Stimulated activated CD4-positive, alpha-beta T cell treated with anti-CD3 and anti-CD28 coated beads, TNF-alpha, amount 100 ng/mL, for 1 hour (primary cell): ENCODE measurements around the gene TNPO2.
"Not testable (repeated sequence)": the region's sequence is repeated elsewhere in the genome, so short reads cannot be mapped to it uniquely, and the experiment has no call there.

Experiments
- DNase-seq, 3 donors: peaks; one replicate each; pipeline ENCODE4 v3.0.0-alpha.2; 2020; ENCODE audit warnings: low read depth in 3 of 3, low spot score in 1 of 3

TNPO2 gene

DNA sequence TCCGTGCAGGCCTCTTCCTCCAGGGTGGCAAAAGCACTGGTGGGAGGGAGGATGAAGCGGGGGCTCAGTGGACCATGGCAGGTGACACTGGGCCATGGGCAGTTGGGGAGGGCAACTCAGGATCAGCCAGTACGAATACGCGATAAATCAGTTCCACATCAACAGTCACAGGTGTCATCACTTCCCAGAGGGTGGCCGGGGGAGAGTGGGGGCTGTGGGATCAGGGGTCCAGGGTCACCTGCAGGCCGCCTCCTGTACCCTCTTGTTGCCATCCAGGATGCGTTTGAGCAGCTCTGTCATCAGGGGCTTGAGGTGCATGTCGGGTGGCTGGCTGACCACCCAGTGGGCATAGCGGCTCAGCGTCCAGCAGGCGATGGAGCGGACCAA lies 17.4 kb downstream of the TNPO2 start:
- no peak for DNase-seq

DNA sequence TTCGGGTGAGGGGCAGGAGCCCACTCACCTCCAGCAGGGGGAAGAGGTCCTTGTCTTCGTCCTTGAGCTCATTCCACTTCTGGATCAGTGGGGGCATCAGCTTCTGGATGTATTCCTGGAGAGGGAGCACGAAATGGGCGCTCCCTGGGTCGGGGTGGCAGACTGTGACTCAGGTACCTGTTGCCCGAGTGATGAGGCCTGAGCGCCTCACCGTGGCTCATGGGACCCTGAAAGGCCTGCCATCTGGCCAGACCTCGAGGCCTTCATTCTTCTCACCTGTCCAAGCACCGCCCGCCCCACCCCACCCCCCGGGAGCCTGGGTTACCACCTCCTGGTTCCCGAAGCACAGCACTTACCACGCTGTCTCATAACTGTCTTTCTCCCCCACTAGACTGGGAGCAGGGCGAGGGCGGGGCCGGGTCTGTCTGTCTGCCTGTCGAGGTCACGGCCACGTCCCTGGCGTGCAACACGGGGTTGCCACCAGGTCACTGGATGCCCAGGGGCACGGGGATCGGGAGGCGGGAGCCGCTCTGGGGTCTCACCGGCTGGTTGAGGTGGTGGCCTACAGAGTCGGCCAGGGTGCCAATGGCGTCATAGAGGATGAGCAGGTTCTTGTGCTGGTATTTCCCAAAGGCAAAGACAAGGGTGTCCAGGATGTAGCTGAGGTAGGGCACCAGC lies 17.9 kb downstream of the TNPO2 start:
- no peak for DNase-seq

DNA sequence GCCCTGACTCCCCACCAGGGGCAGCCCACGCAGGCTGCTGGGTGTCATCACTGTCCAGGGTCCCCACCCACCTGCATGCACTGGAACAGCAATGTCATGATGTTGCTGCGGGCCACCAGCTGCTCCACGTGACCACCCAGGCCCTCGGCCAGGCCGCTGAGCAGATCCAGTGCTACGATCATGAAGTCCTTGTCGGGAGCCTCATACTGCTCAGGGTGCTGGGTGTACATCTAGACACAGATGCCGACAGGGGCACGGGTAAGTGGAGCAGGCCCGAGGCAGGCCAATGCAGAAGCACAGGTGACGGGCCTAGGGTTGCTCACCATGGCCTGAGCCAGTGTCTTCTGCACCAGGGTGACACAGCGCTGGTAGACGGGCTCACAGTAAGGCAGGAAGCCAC lies 18.6 kb downstream of the TNPO2 start:
- no peak for DNase-seq

DNA sequence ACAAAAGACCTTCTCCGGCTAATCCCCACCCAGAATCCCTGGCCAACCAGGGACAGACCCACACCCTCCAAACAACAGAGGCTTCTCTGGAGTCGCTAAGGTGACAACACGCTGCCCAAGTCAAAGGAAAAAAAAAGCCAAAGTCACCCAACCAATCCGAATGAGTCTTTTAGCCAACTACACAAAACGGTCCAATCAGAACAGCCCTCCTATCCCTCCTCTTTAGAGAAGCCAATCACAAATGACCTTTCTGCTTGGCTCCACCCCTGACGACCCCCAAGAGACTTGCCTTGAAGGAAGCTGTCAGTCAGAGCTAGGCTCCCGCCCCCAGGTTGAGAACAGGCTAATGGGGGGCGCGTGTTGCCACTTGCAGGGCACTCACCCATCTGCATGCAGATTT lies 20.7 kb downstream of the TNPO2 start:
- no peak for DNase-seq

DNA sequence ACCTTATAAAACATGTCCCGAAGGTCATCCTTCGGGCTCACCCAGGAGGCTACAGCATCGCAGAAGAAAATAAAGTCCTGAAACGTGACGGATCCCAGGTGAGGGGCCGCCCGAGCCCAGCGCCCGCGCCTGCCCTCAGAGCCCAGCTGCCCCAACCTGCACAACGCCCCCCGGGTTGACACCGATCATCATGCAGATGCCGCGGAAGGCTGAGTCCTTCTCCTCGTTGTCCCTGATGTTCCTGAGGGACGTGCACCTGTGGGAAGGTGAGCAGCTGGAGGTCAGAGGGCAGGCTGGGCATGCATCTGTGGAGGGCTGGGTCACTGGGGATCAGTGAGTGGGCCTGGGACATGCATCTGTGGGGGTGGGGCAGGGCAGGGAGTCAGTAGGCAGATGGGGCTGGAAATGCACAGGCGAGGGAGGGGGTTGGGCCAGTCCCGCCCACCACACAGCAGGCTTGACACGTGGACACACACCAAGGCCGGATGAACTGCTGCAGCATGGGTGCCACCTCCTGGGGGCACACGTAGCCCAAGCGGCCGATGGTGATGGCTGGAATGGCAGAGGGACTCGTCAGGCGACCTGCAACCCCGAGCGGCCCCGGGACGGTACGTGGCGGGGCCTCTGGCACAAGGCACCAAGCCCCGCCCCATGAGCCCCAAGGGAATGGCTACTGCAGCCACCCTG lies 22.0 kb downstream of the TNPO2 start:
- DNase-seq, result no peak

DNA sequence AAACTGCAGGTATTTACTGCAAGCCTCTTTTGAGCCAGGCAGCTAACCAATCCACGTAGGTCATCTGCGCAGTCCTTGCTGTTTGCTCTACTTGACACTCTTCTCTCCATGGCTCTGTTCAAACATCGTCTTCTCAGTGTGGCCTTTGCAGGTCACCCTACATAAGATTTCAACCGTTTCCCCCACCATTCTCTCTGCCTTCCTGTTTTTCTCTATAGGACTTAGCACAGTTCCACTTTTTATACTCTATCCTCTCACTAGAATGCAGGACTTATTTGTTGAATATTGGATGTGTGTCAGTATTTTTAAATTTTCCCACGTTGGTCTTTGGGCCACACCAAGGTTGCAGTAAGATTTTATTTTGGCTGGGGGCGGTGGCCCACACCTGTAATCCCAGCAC lies 25.6 kb downstream of the TNPO2 start:
- DNase-seq, result no peak

DNA sequence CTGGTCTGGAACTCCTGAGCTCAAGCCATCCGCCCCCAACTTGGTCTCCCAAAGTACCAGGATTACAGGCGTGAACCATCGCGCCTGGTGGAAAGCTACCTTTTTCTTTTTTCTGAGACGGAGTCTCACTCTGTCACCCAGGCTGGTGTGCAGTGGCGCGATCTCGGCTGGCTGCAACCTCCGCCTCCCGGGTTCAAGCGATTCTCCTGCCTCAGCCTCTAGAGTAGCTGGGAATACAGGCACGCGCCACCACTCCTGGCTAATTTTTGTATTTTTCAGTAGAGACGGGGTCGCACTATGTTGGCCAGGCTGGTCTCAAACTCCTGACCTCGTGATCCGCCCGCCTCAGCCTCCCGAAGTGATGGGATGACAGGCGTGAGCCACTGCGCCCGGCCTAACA lies 26.3 kb downstream of the TNPO2 start:
- DNase-seq, result not testable (repeated sequence)

DNA sequence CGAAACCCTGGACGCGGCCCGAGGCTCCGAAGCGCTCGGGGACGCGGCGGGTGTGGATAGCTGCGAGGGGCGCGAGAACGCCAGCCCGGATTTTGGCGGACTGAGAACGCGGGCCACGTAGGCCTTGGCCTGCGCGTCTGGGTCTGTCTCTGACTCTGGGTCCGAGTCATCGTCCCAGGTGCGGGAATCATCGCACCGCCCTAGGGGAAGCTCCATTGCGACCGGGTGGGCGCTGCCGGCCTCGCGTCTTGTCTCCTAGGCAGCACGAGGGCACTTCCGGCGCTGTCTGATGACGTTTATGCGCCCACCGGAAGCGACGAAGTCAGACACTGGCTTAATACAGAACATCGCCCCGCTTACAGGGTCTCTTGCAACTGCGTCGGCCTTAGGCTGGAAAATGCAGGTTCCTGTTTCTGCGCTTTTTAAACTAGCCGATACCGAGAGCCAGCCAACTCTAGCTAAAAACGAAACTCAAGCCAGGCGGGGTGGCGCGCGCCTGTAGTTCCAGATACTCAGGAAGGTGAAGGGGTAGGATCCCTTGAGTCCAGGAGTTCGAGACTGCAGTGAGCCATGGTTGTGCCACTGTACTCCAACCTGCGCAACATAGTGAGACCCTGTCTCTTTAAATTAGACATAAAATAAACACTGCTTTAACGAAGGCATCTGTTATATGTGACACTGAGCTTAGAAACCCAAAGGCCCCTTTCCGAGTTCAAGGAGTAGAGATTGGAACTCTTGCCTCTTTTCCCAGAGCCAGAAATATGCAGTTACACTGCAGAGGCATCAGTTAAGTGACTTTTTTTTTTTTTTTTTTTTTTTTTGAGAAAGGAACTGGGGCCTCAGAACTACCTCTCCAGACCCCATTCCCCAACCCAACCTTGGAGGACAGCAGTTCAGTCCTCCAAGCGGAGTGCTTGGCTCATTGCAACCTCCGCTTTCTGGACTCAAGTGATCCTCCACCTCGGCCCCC lies 27.1 kb downstream of the TNPO2 start, which contains the start of gene FBXW9:
FBXW9 (minus strand) TSS at position 266 of the 970 bp plus-strand sequence; CDS start at position 216, 50 bp downstream.
- DNase-seq, result peak; percentile 90 to 99 (median 91)

DNA sequence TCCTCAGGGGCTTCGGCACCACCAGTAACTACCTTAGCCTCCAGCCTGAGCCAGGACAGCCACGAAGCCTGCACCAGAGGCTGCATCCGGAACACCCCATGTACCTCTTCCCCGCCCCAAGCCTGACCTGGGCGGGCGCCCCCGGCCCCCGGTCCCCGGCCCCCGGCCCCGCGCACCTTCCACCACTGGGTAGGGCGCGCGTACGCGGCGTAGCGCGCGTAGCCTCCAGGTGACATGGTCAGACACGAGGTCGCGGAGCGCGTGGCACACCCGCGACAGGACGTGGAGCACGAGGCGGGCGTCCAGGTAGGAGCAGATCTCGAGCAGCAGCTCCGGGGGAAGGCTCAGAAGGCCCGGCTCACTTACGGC lies 27.8 kb downstream of the TNPO2 start:
- no peak for DNase-seq

DNA sequence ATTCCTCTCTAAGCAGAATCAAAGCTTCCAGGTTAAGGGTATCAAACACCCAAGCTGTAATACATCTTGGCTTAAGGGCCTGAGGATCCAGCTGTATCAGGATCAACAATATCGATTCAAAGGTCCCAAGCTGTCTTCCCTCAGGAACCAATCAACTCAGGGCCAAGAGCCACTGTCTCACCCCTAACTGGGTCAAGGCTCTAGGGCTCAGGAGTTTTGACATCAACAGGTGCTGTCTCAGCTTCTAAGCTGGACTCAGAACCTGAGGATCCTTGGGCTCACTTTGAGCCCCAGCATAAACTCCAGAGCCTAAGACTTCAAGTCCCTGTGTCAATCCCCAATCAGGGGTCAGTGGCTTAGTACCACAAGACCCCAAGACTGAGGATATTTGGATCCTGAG lies 28.2 kb downstream of the TNPO2 start:
- no peak for DNase-seq

DNA sequence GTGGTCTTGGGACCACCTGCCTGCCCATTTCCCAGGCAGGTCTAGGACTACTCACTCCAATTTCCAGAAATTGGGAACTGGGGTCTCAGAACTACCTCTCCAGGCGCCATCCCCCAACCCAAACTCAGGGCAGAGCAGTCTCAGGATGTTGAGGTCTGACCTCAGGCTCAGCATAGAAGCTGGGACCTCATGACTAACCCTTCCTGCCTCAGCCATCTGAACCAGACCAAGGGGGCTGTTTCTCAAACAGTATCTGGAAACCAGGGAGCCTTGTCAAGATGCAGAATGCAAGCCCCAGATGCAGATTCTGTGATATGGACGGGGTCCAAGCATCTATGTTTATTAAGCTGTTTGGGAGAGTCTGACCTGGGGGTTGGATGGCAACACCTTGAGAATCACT lies 28.6 kb downstream of the TNPO2 start:
- DNase-seq, result no peak

DNA sequence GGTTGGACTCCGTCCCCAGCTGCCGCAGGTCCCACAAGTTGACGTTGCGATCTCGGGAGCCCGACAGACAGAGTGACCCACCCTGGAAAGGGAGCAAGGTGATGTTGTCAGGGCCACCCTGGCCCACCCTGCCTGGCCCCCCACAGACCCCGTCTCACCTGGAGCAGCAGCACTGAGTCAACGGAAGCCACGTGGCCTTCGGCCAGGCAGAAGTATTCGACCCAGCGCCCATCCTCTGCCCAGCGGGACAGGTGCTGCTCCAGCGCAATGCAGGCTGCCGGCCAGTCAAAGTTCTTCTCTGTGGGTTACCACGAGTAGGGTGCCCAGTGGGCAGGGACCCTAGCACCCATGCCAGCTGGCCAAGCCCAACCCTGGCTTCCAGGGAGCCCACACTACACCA lies 29.1 kb downstream of the TNPO2 start:
- DNase-seq, result no peak

DNA sequence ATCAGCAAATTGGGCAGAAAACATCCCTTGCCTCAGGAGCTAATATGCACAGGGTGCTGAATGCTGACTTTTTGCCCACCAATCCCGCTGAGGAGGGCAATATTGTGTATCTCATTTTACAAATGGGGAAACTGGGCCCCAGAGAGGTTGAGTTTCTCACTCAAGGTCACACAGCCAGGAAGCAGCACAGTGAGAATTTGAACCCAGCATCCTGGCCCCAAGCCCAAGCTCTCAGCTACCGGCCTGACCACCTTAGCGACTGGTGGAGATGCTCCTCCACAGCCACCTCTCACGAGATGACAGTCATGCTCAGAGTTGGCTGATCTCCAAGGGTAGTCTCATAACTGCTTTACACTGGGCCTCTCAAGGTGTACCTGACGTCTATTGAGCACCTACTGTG lies 30.8 kb downstream of the TNPO2 start:
- DNase-seq, result no peak

DNA sequence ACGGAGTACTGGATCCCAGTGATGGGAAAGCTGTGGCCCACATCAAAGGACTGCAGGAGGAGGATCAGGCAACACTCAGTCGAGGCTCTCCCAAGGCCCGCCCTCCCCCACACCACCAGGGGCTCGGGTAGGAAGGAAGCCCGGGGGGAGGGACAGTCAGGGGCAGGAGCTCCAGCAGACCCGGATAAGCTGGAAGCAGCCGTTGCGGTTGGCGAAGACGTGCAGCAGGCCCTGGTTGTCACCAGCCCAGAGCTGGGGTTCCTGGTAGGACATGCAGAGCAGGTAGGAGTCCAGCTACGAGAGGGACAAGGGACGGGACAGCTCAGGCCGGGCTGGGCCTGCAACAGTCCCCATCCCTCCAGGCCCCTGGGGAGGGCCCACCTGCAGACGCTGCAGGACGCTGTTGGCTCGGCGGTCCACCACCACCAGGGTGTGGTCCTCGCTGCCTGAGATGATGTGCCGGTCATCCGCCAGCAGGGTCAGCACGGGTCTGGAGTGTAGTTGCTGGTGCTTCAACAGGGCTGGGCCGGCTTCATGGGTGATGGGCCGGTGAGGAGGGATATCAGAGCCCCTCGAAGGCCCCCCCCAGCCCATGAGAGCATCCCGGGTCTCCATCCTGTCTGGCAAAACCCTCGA lies 34.0 kb downstream of the TNPO2 start:
- no peak for DNase-seq

DNA sequence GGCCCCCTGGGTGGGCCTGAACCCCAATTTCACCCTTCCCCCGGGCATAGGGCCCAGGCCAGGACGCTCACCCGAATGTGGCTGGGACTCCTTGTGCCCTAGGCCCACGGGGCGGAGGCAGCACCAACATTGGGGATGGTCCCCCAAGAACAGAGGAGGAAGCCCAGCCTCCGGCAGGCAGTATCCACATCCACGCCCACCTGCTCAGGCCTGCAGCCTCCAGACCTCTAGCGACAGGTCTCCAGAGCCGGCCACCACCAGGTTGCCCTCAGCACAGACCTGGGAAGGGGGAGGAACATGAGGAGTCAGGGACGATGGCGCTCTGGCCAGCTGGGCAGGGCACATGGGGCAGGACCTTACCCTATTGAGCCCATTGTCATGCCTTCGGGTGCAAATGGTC lies 34.7 kb downstream of the TNPO2 start:
- no peak for DNase-seq

DNA sequence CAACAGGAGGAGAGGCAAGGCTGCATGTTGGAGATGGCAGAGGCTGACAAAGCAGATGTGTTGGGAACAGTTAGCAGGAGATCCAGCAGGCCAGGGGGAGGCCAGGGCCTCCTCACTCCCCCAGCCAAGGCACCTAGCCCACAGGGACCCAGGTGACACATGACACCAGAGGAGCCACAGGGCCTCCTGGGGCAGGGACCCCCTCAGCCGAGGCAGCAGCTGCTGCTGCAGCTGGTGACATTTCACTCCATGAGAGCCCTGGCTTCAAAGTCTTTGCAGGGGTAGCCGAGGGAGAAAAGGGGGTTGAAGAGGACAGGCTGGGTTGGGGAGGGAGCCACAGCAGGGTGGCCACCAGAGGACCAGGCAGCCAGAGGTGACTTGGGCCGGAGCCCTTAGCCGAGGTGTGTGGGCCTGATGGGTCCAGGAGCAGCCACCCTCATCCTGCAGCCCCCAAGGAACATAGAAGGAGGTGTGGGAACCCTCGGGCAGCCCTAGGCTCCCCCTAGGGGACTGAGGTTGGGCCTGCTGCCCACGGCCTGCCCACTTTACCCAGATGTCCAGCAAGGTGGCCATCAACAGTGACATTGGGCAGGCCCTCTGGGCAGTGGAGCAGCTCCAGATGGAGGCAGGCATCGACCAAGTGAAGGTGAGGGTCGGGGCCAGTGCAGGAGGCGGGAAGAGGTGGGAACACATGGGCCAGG lies 36.1 kb downstream of the TNPO2 start, which contains the start of gene GNG14:
GNG14 (plus strand) TSS at position 503 of the 701 bp plus-strand sequence; CDS start at position 554, 51 bp downstream.
- no peak for DNase-seq

DNA sequence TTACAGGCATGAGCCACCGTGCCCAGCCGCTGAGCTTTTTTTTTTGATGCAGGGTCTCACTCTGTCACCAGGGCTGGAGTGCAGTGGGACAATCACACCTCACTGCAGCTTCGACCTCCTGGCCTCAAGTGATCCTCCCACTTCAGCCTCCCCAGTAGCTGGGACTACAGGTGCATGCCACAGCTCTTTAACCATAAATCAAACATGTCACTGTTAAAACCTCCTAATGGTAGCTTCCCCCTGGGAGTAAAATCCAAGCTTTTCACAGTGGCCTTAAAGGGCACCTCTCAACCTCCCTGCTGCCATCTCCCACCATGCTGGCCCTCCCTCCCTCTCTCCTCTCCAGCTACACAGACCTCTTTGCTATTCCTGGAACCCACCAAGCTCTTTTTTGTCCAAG lies 37.9 kb downstream of the TNPO2 start:
- DNase-seq, result no peak

DNA sequence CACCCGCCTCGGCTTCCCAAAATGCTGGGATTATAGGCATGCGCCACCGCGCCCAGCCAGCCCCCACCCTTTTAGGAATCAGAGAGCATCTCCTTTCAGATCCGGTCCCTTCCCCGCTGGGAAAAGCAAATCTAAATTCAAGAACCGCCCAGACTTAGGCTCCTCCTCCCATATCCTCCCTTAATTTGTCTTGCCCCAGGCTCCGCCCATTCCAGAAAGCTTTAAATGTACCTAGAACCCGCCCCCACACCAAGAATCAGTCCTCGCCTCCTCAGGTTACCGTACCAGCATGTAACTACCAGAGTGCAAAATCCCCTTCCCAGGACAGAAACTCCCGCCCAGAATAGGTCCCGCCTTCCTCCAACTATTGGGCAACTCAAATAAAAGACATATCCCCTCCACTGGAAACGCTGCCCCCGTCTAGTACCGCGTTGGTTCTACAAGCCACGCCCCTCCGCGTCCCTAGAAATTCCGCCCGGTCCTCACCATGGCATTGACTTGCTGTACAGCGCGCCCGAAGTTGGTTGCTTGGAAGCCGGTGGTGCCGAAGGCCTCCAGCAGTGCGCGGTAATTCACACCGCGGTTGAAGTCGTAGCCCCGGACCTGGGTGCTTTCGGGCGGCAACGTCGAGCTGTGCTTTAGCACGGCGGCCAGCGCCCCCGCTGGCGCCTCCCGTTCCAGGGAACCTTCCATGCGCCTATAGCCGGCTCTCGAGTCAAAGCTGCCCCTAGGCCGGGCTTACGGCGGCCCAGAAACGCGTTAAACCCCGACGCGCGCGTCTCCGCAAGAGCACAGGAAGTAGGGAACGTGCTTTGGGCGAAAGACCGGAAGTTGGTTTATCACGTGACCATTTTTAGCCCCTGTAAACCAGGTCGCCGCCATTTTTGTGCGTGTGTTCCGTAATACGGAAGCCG lies 42.4 kb downstream of the TNPO2 start, which contains the start of gene DHPS:
DHPS (minus strand) TSS at position 807 of the 914 bp plus-strand sequence; CDS start at position 693, 114 bp downstream.
- DNase-seq, result peak; percentile 74 to 81 (median 76)

DNA sequence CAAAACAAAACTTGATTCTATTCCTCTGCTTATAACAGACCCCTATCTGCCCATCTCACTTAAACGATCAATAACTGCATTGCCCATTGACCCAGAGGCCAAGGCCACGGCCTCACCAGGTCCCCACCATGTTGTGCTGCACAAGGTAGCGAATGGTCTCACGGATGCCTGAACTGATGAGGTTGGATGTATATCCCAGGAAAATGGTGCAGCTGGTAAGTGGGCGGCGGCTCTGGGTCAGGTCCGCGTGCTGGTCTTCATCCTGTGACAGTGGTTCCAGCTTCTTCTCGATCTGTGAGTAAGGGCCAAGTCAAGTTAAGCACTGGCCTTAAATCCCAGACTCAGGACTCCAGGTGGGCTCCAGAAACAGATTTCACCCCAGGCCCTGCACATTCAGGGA lies 43.7 kb downstream of the TNPO2 start:
- no peak for DNase-seq
